IMR-90 (cell line): ENCODE measurements around the gene ALKBH5. TPM values are rescaled to one million over a fixed set of nuclear protein-coding genes. Genes with fewer than 3 reads are reported as not detected.

Experiments
- ATAC-seq: fragments of 200-7000 bp; cut with Tn5 transposase; 2 replicates; pipeline ENCODE4 v1.9.1; 2020; ENCODE audit warnings: low read depth, mild to moderate bottlenecking, moderate library complexity
- BruUV-seq: library from RNA; stranded (reverse); fragments of 400-500 nt; replicated peaks from 2 replicates; lab custom pipeline; 2021; lab: Mats Ljungman, UMichigan
- CTCF ChIA-PET: fragments of 300-600 bp; formaldehyde crosslinking; extraction: SDS; loops from one replicate; lab custom pipeline; 2021; ENCODE audit warnings: antibody characterized with exemption; lab: Yijun Ruan, JAX
- POLR2A ChIA-PET: fragments of 300-600 bp; sonication (Branson Sonifier 250); formaldehyde crosslinking; loops from one replicate; lab custom pipeline; 2022; ENCODE audit warnings: antibody characterized with exemption; ENCODE audit not compliant: unreplicated experiment; lab: Charles Lee
- DNase-seq: peaks from one replicate; pipeline ENCODE4 v3.0.0; 2013
- H2AFZ ChIP-seq: replicated peaks from 2 replicates; pipeline ENCODE3; 2013; ENCODE audit warnings: low read length, mild to moderate bottlenecking; ENCODE audit not compliant: poor library complexity
- H2AK5ac ChIP-seq: 2 replicates; pipeline ENCODE4 v1.6.1; 2013; ENCODE audit warnings: low read depth, low read length, inconsistent platforms
- H2AK9ac ChIP-seq: replicated peaks from 2 replicates; pipeline ENCODE3; 2013; ENCODE audit warnings: mild to moderate bottlenecking, low read depth, low read length, moderate library complexity; ENCODE audit not compliant: poor library complexity
- H2BK120ac ChIP-seq: 2 replicates; pipeline ENCODE4 v1.6.1; 2013; ENCODE audit warnings: low read depth, low read length, inconsistent platforms
- H2BK15ac ChIP-seq: 3 replicates; pipeline ENCODE4 v1.6.1; 2013; ENCODE audit warnings: low read depth, low read length, inconsistent platforms
- H2BK20ac ChIP-seq: 2 replicates; pipeline ENCODE4 v1.6.1; 2013; ENCODE audit warnings: low read depth, mild to moderate bottlenecking, inconsistent platforms, low read length, moderate library complexity
- H2BK5ac ChIP-seq: 2 replicates; pipeline ENCODE4 v1.6.1; 2013; ENCODE audit warnings: mild to moderate bottlenecking, low read depth, low read length, inconsistent platforms; ENCODE audit not compliant: poor library complexity, severe bottlenecking
- H3K14ac ChIP-seq: replicated peaks from 2 replicates; pipeline ENCODE4 v1.6.1; 2013; ENCODE audit warnings: low read depth, low read length, inconsistent platforms
- H3K18ac ChIP-seq: 2 replicates; pipeline ENCODE4 v1.6.1; 2013; ENCODE audit warnings: low read depth, low read length, control low read depth
- H3K23ac ChIP-seq: 2 replicates; pipeline ENCODE4 v1.6.1; 2013; ENCODE audit warnings: low read depth, low read length, inconsistent platforms
- H3K27ac ChIP-seq: 2 replicates; pipeline ENCODE4 v1.5.1; 2013; ENCODE audit warnings: mild to moderate bottlenecking, control low read depth, low read length; ENCODE audit not compliant: insufficient read depth
- H3K27me3 ChIP-seq: 2 replicates; pipeline ENCODE4 v1.6.1; 2013; ENCODE audit warnings: low read length; ENCODE audit not compliant: control insufficient read depth, insufficient read depth
- H3K36me3 ChIP-seq: 2 replicates; pipeline ENCODE4 v1.6.1; 2013; ENCODE audit warnings: low read length, mixed read lengths; ENCODE audit not compliant: control insufficient read depth, insufficient read depth
- H3K4ac ChIP-seq: 2 replicates; pipeline ENCODE4 v1.6.1; 2013; ENCODE audit warnings: low read depth, low read length, inconsistent platforms
- H3K4me1 ChIP-seq: 2 replicates; pipeline ENCODE4 v1.6.1; 2013; ENCODE audit warnings: low read length, mixed read lengths; ENCODE audit not compliant: control insufficient read depth, insufficient read depth
- H3K4me2 ChIP-seq: 2 replicates; pipeline ENCODE4 v1.6.1; 2013; ENCODE audit warnings: low read depth, mild to moderate bottlenecking, control low read depth, low read length, moderate library complexity
- H3K4me3 ChIP-seq: 2 replicates; pipeline ENCODE4 v1.5.1; 2013; ENCODE audit warnings: low read depth, mild to moderate bottlenecking, control low read depth, low read length, moderate library complexity; ENCODE audit not compliant: insufficient read depth
- H3K56ac ChIP-seq: 2 replicates; pipeline ENCODE4 v1.6.1; 2013; ENCODE audit warnings: low read length, inconsistent platforms; ENCODE audit not compliant: insufficient read depth; ENCODE audit errors: extremely low read depth
- H3K79me1 ChIP-seq, 2 experiments: 2 replicates each; pipeline ENCODE4 v1.6.1; 2013; ENCODE audit warnings: low read length in 2 of 2, inconsistent platforms in 1 of 2, low read depth in 1 of 2
- H3K9ac ChIP-seq: 2 replicates; pipeline ENCODE4 v1.6.1; 2013; ENCODE audit warnings: low read depth, low read length, control low read depth
- H3K9me1 ChIP-seq: 2 replicates; pipeline ENCODE4 v1.6.1; 2013; ENCODE audit warnings: low read length, inconsistent platforms; ENCODE audit not compliant: insufficient read depth
- H3K9me3 ChIP-seq: 2 replicates; pipeline ENCODE4 v1.6.1; 2013; ENCODE audit warnings: low read length; ENCODE audit not compliant: control insufficient read depth, insufficient read depth
- H4K20me1 ChIP-seq: 2 replicates; pipeline ENCODE4 v1.6.1; 2013; ENCODE audit warnings: low read length, inconsistent platforms; ENCODE audit not compliant: insufficient read depth
- H4K5ac ChIP-seq: 2 replicates; pipeline ENCODE4 v1.6.1; 2013; ENCODE audit warnings: mild to moderate bottlenecking, low read depth, low read length, control low read depth
- H4K8ac ChIP-seq, 2 experiments: 2 replicates each; pipeline ENCODE4 v1.6.1; 2013; ENCODE audit warnings: low read depth in 2 of 2, low read length in 2 of 2, control low read depth in 1 of 2, inconsistent platforms in 1 of 2
- H4K91ac ChIP-seq: 2 replicates; pipeline ENCODE4 v1.6.1; 2013; ENCODE audit warnings: low read depth, low read length, inconsistent platforms; ENCODE audit not compliant: insufficient read depth
- BHLHE40 ChIP-seq: fragments of 150-350 bp; IDR thresholded peaks from 2 replicates; pipeline ENCODE4 v1.6.1; 2016; ENCODE audit warnings: mild to moderate bottlenecking, low read depth, low read length
- CEBPB ChIP-seq: IDR thresholded peaks from 2 replicates; pipeline ENCODE4 v1.6.1; 2012; ENCODE audit warnings: low read depth, low read length, improper control_type of control experiment
- CTCF ChIP-seq: conservative IDR thresholded peaks from 2 replicates; pipeline ENCODE4 v1.5.1; 2012; ENCODE audit warnings: mild to moderate bottlenecking, low read depth, low read length, improper control_type of control experiment
- RFX5 ChIP-seq: IDR thresholded peaks from 2 replicates; pipeline ENCODE4 v1.8.0; 2012; ENCODE audit warnings: low read depth, mild to moderate bottlenecking, low read length, moderate library complexity
- WGBS, 2 experiments: methylation state at CpG; one replicate each; pipeline versions ENCODE4 v1.1.5 to v1.1.7; 2013; ENCODE audit warnings: missing lambda C conversion rate in 2 of 2; ENCODE audit not compliant: insufficient read length in 1 of 2; ENCODE audit errors: extremely low coverage in 2 of 2; 5-methylcytosine and 5-hydroxymethylcytosine counted together
- dilution Hi-C: fragments of 300-500 bp; cut with HindIII; formaldehyde crosslinking; loops from one replicate; pipeline ENCODE4 v1.14.3; 2018; ENCODE audit warnings: low sequenced_read_pairs; ENCODE audit not compliant: unreplicated experiment
- in situ Hi-C: fragments of 300-500 bp; cut with MboI; formaldehyde crosslinking; loops from 3 replicates; pipeline ENCODE4 v1.14.3; 2019; ENCODE audit warnings: low sequenced_read_pairs, inconsistent platforms, mixed read lengths
- intact Hi-C: fragments of 100-400 bp; cut with micrococcal nuclease; formaldehyde crosslinking; loops from 2 replicates; pipeline ENCODE4 v1.10.0; 2022
- polyA plus RNA-seq, 3 experiments: library from polyadenylated mRNA; depleted of rRNA; stranded (reverse); fragments of >200 nt; gene quantifications; 2 replicates each; pipeline ENCODE4 v1.2.3, GENCODE V29; 2012; ENCODE audit warnings: low replicate concordance in 1 of 3
- total RNA-seq: library from RNA; depleted of rRNA; stranded (reverse); fragments of >200 nt; gene quantifications from 2 replicates; pipeline ENCODE4 v1.2.3, GENCODE V29; 2012

The ALKBH5 gene
- total and polyA plus RNA-seq, 2 of the 4 experiments (the other 2 are of a cell fraction), result 57.6 to 79.6 TPM

GRCh38 chr17:18182110-18182977 is 1.3 kb upstream of the ALKBH5 start:
- in situ Hi-C loops, result no loop called here
- no TSS peak for BruUV-seq

More at GRCh38 chr17:18182110-18182977, 1.3 kb upstream of the ALKBH5 start:
- H3K79me1 ChIP-seq, result peaks cover 7 to 36% of the 10 kb centered on the region in 2 experiments; a peak in 3 of 4 replicates
- H3K18ac ChIP-seq, result peak overlapping the region; percentile 55
- H4K20me1 ChIP-seq, result peaks cover 33% of the 10 kb centered on the region
- H3K9me1 ChIP-seq, result peaks cover 25% of the 10 kb centered on the region
- no peaks in the 10 kb centered on the region for H3K27me3 ChIP-seq
- H2BK20ac ChIP-seq, result peak overlapping the region; percentile 23; the same call in 1 of the 2 replicates
- H3K36me3 ChIP-seq, result peaks cover 8% of the 10 kb centered on the region
- H4K91ac ChIP-seq, result peak overlapping the region; percentile 97
- H3K4me3 ChIP-seq, result peak overlapping the region; percentile 52
- H2AFZ ChIP-seq, result peak overlapping the region; percentile 97
- H3K9ac ChIP-seq, result peak overlapping the region; percentile 87
- peak overlapping the region; percentile 56; the same call in 1 of the 2 replicates for H3K56ac ChIP-seq
- H3K27ac ChIP-seq, result peak overlapping the region; percentile 95
- 44% methylated on average over 13 of the region's 28 CpGs; no CpG with 5 or more reads in 1 of the 2 experiments for WGBS, 2 experiments
- peak overlapping the region; percentile 94 for H2AK9ac ChIP-seq
- peak overlapping the region; percentile 93 for H3K4ac ChIP-seq
- POLR2A ChIA-PET, result interaction anchor here (0.6 to 1.1 kb wide), 2 partner anchors 10 to 11 kb away, joined by 3 read pairs; no protein-coding TSS in a partner anchor
- H3K14ac ChIP-seq, result peak overlapping the region; percentile 91
- peak overlapping the region; percentile 97; the same call in 2 of the 3 replicates for H2BK15ac ChIP-seq
- no peaks in the 10 kb centered on the region for H3K9me3 ChIP-seq
- no peak for ATAC-seq
- peak overlapping the region; percentile 94 for H3K23ac ChIP-seq
- CTCF ChIA-PET, result interaction anchor here (1.8 kb wide), 1 partner anchor 10 kb away, joined by 4 read pairs; no protein-coding TSS in a partner anchor
- DNase-seq, result no peak
- intact Hi-C loops, result loop anchor here (2.0 to 5.0 kb wide), 2 partner anchors 42 to 85 kb away; no protein-coding TSS in a partner anchor
- peak overlapping the region; percentile 93 for H2BK5ac ChIP-seq
- peaks cover 23% of the 10 kb centered on the region for H3K4me1 ChIP-seq
- peak overlapping the region; percentile 66 for H3K4me2 ChIP-seq
- peak overlapping the region; percentile 97 for H2AK5ac ChIP-seq
- H4K5ac ChIP-seq, result peak overlapping the region; percentile 99
- dilution Hi-C loops, result no loop called here
- peak overlapping the region; percentile 80 for H2BK120ac ChIP-seq
- TF ChIP-seq CTCF (no peak), CEBPB (no peak), BHLHE40 (no peak), RFX5 (no peak)
- peak overlapping the region; percentile 99 for H4K8ac ChIP-seq
